Fibroblast of peridontal ligament (primary cell): ENCODE results near the gene UBE2H.
"Not testable (repeated sequence)": the region's sequence is repeated elsewhere in the genome, so short reads cannot be mapped to it uniquely, and the experiment has no call there.

ENCODE experiments used
- DNase-seq: peaks from one replicate; pipeline ENCODE4 v3.0.0-alpha.2; 2010; ENCODE audit errors: extremely low read depth

The UBE2H gene

DNA sequence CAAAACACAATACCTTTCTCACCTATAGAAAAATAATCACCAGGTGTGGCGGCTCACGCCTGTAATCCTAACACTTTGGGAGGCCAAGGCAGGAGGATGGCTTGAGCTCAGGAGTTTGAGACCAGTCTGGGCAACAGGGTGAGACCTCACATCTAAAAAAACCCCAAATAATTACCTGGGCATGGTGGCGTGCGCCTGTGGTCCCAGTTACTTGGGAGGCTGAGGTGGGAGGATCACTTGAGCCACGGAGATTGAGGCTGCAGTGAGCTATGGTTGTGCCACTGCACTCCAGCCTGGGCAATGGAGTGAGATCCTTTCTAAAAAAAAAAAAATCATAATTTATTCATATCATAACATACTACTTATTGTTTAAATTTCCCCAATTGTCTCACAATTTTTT, 129.6 kb downstream of the UBE2H start:
- DNase-seq = not testable (repeated sequence)

GRCh38 chr7:129821476-129821875, 131.3 kb downstream of the UBE2H start:
- no peak for DNase-seq

- no peak for DNase-seq
These were observed 136.0 kb downstream of the UBE2H start for GRCh38 chr7:129816742-129817141.

- no peak for DNase-seq
These were observed 144.9 kb downstream of the UBE2H start for GRCh38 chr7:129807863-129808262.

DNA sequence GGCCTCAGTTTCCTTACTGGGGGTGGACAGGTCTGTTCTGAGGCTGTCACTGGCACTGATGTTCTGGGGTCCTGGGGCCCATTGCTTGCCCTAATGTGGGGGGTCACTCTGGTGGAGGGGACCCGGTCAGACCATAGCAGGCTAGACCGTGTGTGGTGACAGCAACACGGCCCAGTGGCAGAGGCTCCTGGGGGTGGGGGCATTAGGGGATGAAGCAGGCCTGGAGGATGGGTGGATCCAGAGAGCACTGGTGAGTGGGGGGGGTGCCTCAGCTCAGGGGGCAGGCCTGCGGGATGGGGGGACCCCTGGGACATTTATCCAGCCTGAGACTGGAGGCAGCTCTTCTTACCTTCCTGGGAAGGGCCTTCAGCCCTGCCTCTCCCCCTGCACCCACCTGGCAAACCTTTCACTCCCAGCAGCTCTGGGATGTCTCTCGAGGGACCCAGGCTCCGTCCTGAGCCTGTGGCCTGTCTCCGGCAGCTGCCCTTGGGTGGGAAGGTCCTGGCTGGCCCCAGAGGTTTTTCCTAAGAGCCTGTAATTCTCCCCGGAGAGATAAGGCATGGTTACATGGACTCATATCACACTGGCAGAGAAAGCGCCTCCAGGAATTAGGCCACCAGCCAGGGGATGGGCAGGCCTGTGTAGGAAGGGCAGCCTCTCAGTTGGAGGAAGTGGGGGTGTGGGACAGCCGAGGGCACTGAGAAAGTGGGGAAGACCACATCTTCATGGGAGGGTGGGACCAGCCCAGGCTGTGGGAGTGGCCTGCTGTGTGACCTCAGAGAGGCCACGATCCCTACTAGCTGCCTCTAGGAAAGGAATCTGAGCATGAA, 147.7 kb downstream of the UBE2H start:
- no peak for DNase-seq

GRCh38 chr7:129804111-129804889, 148.5 kb downstream of the UBE2H start:
- DNase-seq = no peak

- DNase-seq = no peak
These were observed 149.1 kb downstream of the UBE2H start for GRCh38 chr7:129803546-129804081.

GRCh38 chr7:129801882-129802281, 150.9 kb downstream of the UBE2H start:
- no peak for DNase-seq

GRCh38 chr7:129800901-129801300, 151.9 kb downstream of the UBE2H start:
- DNase-seq = no peak

GRCh38 chr7:129799350-129799955, 153.3 kb downstream of the UBE2H start:
- DNase-seq = no peak

- no peak for DNase-seq
These were observed 154.0 kb downstream of the UBE2H start for GRCh38 chr7:129798616-129799349.

DNA sequence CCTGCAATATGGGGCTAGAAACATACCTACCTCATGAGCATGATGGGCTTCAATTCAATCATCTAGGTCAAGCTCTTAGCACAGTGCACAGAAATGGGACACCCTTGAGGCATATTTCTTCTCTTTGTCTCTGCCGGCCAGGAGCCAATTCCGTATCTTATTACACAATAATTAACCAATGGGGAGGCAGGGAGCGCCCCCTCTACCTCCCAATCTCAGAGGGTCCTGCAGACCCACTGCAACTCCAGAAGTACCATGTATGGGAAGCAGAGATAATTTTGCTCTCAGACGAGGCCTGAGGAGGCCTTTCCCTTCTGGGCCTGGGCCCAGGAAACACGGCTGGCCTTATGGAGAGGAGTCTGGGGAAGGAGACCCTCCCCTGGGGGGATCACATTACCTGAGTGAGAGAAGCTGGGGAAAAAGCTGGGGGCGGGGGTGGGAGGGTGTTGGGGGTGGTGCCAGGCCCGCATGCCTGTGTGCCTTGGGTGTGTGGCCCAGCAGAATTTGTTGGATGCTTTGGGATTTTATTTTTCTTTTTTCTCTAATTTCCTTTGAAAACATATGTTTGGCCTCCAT, 155.5 kb downstream of the UBE2H start:
- DNase-seq = no peak

- DNase-seq = no peak
These were observed 156.5 kb downstream of the UBE2H start for GRCh38 chr7:129796186-129796775.

DNA sequence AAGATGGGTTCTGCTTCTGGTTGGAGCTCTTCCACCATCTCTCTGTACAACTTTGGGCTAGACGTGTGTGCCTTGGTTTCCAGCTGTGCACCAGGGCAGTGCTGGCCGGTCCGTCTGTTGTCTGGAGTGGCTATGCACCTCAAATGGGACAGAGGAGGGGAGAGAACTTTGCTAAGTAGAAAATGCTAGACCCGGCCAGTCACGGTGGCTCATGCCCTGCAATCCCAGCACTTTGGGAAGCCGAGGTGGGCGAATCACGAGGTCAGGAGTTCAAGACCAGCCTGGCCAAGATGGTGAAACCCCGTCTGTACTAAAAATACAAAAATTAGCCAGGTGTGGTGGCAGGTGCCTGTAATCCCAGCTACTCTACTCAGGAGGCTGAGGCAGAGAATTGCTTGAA, 158.3 kb downstream of the UBE2H start:
- DNase-seq = not testable (repeated sequence)

DNA sequence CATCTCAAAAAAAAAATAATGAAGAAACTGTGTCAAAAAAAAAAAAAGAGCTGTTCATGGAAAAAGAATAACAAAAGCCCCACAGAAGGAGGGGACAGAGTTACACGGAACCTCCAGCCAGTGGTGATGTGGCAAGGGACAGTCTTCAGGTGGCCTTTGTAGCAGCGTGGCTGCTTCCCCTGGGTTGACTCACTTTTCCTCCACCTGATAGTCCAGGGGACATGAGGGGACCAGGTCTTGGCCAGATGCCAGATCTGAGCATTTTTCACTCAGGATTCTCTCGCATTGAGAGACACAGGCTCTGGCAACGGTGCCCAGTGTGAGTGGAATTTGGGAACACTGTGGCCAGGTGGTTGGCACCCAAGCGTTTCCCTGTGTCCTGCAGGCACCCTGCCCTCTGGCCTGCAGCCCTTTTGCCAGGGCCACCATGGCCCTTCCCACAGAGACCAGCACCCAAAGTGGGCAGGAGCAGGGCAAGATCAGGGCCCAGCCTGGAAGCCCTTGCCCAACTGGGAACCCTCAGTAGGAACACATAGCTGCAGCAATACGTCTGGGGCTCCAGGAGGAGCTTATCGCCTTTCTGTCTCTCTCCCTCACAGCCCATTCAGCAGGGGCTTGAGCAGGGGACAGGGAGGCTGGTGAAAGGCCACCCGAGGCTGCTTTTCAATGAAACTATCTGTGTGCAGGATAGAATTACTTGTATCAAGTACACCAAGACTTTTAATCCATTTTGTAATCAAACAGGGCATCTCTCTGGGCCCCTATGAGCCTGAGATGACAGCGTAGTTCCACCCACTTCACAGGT, 159.1 kb downstream of the UBE2H start:
- no peak for DNase-seq

GRCh38 chr7:129792721-129793120, 160.0 kb downstream of the UBE2H start:
- DNase-seq = no peak

DNA sequence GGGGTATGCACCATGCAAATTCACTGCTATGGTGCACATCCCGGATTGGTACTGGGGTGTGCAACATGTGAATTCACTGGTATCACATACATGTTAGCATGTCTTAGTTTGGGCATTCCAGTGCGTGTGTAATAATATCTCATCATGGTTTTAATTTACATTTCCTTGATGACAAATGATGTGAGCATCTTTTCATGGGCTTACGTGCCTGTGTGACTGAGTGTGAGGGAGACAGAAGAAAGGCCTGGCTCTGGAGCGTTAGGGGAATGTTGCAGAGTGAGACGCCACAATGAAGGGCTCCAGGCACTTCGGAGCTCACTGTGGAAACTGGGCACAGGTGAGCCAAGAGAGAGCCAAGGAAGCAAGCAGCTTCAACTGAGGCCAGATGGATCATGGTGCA, 162.6 kb downstream of the UBE2H start:
- DNase-seq = peak; percentile 23

DNA sequence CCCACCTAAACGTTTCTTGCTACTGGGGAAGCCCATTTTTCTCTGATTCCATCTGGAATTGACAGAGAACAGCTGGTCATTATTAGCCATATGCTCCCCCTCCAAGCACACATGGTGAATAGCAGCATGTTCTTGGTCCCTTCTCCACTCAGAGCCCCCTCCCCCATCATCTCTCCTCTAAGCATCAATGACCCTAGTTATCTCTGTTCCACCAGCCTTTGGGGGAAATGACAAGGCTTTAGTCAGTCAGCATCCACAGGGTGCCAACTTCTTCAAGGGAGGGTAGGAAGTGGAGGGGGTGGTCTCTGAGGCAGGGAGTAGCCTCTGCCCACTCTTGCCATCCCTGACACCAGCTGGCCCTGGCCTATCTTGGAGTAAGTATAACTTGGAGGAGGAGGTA, 163.1 kb downstream of the UBE2H start:
- DNase-seq = no peak

DNA sequence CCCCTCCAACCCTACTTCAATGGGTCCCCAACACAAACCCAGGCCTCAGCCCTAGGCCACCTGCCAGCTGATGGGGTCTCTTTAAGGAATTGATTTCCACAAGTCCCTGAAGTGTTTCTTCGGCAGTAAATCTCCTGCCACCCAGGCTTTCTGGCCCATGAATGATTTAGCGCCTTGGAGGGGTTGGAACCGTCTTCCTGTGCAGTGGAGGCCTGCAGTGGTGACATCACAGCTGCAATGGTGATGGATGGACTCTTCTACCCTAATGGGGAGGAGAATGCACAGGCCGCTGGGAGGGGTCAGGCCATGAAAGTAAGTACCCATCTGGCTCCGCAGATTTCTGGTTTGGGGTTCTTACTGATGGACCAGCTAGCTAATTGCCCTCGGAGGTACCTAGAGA, 163.8 kb downstream of the UBE2H start:
- DNase-seq = no peak
